ENCODE data around the gene TRABD.
"Not testable (repeated sequence)": the region's sequence is repeated elsewhere in the genome, so short reads cannot be mapped to it uniquely, and the experiment has no call there.

Gene TRABD

GRCh38 chr22:50204571-50204970, 18.9 kb downstream of the TRABD start:
- no peak for DNase-seq (ENCODE audit: low read depth)

- not testable (repeated sequence) for DNase-seq (ENCODE audit: low read depth)
Observed at GRCh38 chr22:50204998-50205397, 19.3 kb downstream of the TRABD start.

GRCh38 chr22:50205781-50206569, 20.3 kb downstream of the TRABD start:
- DNase-seq (ENCODE audit: low read depth) = no peak

GRCh38 chr22:50206599-50206998, 20.9 kb downstream of the TRABD start:
- DNase-seq (ENCODE audit: low read depth) = no peak

GRCh38 chr22:50207383-50208140, 21.8 kb downstream of the TRABD start:
- no peak for DNase-seq (ENCODE audit: low read depth)

- DNase-seq (ENCODE audit: low read depth) = no peak
Observed at GRCh38 chr22:50208430-50208938, 22.8 kb downstream of the TRABD start.

GRCh38 chr22:50208939-50209892, 23.5 kb downstream of the TRABD start:
- DNase-seq (ENCODE audit: low read depth) = no peak

GRCh38 chr22:50209893-50210292, 24.2 kb downstream of the TRABD start:
- peak; percentile 33 for DNase-seq (ENCODE audit: low read depth)

- DNase-seq (ENCODE audit: low read depth) = no peak
Observed at GRCh38 chr22:50210378-50211139, 24.8 kb downstream of the TRABD start.

- DNase-seq (ENCODE audit: low read depth) = no peak
Observed at GRCh38 chr22:50211147-50211546, 25.4 kb downstream of the TRABD start.

GRCh38 chr22:50213263-50213662, 27.6 kb downstream of the TRABD start:
- no peak for DNase-seq (ENCODE audit: low read depth)

- DNase-seq (ENCODE audit: low read depth) = no peak
Observed at GRCh38 chr22:50215297-50216054, 29.8 kb downstream of the TRABD start.

- DNase-seq (ENCODE audit: low read depth) = no peak
Observed at GRCh38 chr22:50216055-50216683, 30.5 kb downstream of the TRABD start.

- no peak for DNase-seq (ENCODE audit: low read depth)
Observed at GRCh38 chr22:50216684-50217520, 31.2 kb downstream of the TRABD start.

- DNase-seq (ENCODE audit: low read depth) = no peak
Observed at GRCh38 chr22:50217543-50218152, 31.9 kb downstream of the TRABD start.

GRCh38 chr22:50218153-50218995, 32.7 kb downstream of the TRABD start:
- no peak for DNase-seq (ENCODE audit: low read depth)

GRCh38 chr22:50218996-50219727, 33.4 kb downstream of the TRABD start:
- DNase-seq (ENCODE audit: low read depth) = no peak
